ENCODE results near the gene POLR3F.

DNA sequence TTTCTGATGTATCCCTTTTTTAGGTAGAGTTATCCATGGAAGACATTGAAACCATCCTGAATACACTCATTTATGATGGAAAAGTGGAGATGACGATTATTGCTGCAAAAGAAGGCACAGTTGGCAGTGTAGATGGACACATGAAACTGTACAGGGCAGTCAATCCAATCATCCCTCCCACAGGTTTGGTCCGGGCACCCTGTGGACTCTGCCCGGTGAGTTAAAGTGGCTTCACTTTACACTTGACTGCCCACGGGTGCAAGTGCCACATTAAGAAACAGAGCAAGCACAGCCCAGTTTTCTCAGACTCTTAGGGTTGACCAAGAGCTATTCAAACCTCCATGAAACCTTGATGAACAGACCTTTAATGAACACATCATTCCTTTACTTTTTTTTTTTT is 14.4 kb downstream of the POLR3F start:
- TF ChIP-seq CTCF (IDR thresholded peaks at IDR 0.05 in 4 of 5, conservative IDR thresholded peaks at IDR 0.05 in 1 of 5) (no peak), POLR2A (IDR thresholded peaks at IDR 0.05) (no peak)

All from gastrocnemius medialis (tissue), 4 donors.